ENCODE results near the gene ERCC5.

ERCC5 gene

DNA sequence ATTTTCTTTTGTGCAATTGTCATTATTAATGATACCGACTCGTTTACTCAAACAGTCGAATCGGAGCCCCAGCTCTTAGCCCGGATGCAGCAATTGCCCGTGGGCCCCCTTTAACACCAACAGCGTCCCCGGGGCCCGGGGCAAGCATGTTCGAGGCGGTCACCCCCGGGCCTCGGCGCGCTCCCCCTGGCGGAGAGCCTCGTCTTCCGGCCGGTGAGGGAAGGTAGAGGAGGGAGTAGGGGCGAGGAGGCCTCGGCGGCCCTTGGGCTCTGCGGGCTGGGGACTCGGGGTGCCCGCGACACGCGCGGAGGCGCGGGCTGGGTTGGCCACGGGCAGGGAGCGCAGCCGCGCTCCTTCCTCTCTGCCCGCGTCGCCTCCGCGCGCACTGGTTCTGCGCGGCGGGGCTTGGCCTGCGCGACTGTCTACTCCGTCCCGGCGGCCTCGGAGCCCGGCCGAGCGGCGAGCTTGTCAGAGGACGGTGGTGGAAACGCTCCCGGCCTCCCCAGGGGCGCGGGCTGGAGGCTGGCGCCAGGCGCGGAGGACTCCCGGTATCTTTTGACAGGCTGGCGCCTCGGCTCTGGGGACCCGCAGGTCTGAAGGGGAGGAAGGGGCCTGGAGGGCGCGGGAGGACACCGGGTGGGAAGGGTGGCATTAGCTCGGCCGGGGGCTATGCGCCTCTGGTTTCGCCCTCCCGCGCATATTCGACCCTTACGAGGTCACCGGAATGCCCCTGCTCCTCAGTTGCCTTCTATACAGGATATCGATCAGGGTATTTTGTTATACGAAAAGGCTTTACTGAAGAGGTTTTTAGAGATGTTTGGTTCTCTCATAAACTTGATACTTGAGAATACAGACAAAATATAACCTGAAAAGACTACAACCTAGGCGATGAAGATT is 45.4 kb upstream of the ERCC5 start:
- no peaks in the 10 kb centered on the region for H3K27me3 ChIP-seq (ENCODE audit: control insufficient read depth, low read length)
- peaks cover 42% of the 10 kb centered on the region for H3K79me2 ChIP-seq (ENCODE audit: control insufficient read depth, low read length)
- H3K9me2 ChIP-seq (replicated peaks; ENCODE audit: control insufficient read depth, low read length) = no peaks in the 10 kb centered on the region
- H3K9me3 ChIP-seq (ENCODE audit: control insufficient read depth, insufficient read depth, low read length) = no peaks in the 10 kb centered on the region
- H3K27ac ChIP-seq (ENCODE audit: low read depth, low read length) = no peak overlapping the region
- H3K4me3 ChIP-seq (ENCODE audit: low read length) = peak overlapping the region; percentile 95
- TF ChIP-seq EZH2phosphoT487 (IDR thresholded peaks at IDR 0.05; ENCODE audit: borderline replicate concordance, low read length) = no peak
- TF ChIP-seq, protein P1, sequence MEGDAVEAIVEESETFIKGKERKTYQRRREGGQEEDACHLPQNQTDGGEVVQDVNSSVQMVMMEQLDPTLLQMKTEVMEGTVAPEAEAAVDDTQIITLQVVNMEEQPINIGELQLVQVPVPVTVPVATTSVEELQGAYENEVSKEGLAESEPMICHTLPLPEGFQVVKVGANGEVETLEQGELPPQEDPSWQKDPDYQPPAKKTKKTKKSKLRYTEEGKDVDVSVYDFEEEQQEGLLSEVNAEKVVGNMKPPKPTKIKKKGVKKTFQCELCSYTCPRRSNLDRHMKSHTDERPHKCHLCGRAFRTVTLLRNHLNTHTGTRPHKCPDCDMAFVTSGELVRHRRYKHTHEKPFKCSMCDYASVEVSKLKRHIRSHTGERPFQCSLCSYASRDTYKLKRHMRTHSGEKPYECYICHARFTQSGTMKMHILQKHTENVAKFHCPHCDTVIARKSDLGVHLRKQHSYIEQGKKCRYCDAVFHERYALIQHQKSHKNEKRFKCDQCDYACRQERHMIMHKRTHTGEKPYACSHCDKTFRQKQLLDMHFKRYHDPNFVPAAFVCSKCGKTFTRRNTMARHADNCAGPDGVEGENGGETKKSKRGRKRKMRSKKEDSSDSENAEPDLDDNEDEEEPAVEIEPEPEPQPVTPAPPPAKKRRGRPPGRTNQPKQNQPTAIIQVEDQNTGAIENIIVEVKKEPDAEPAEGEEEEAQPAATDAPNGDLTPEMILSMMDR (IDR thresholded peaks at IDR 0.05; ENCODE audit: low read depth, low read length, poor library complexity, severe bottlenecking) = peak; percentile 73
- no peaks in the 10 kb centered on the region for H3K36me3 ChIP-seq (ENCODE audit: control insufficient read depth, low read length)
- peaks cover 7% of the 10 kb centered on the region for H3F3A ChIP-seq (ENCODE audit: control insufficient read depth, insufficient read depth)
- H3K4me1 ChIP-seq (ENCODE audit: control insufficient read depth, low read length) = peaks cover 30% of the 10 kb centered on the region
- H3K4me2 ChIP-seq (ENCODE audit: low read length) = peak overlapping the region; percentile 96
- no peaks in the 10 kb centered on the region for H4K20me1 ChIP-seq (ENCODE audit: control insufficient read depth, insufficient read depth, low read depth, low read length)

DNA sequence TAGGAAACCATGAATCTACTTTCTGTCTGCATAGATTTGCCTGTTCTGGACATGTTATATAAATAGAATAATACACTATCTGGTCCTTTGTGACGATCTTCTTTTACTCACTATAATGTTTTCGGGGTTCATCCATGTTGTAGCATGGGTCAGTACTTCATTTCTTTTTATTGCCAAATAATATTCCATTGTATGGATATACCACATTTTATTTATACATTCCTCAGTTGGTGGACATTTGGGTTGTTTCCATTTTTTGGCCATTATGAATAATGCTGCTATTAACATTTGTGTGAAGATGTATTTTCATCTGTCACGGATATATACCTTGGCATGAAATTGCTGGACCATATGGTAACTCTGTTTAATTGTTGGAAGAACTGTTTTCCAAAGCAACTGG is 40.2 kb upstream of the ERCC5 start:
- Histone ChIP-seq H3K79me2 (ENCODE audit: control insufficient read depth, low read length) (peaks cover 24% of the 10 kb centered on the region), H3K4me1 (ENCODE audit: control insufficient read depth, low read length) (peaks cover 14% of the 10 kb centered on the region), H3K27ac (ENCODE audit: low read depth, low read length) (no peak overlapping the region), H3K4me2 (ENCODE audit: low read length) (no peak overlapping the region), H3K9me2 (replicated peaks; ENCODE audit: control insufficient read depth, low read length) (no peaks in the 10 kb centered on the region), H4K20me1 (ENCODE audit: control insufficient read depth, insufficient read depth, low read depth, low read length) (no peaks in the 10 kb centered on the region), H3K4me3 (ENCODE audit: low read length) (no peak overlapping the region), H3K9me3 (ENCODE audit: control insufficient read depth, insufficient read depth, low read length) (no peaks in the 10 kb centered on the region), H3F3A (ENCODE audit: control insufficient read depth, insufficient read depth) (no peaks in the 10 kb centered on the region), H3K27me3 (ENCODE audit: control insufficient read depth, low read length) (no peaks in the 10 kb centered on the region), H3K36me3 (ENCODE audit: control insufficient read depth, low read length) (no peaks in the 10 kb centered on the region; the same call in none of the 2 replicates)
- TF ChIP-seq, protein P1 (IDR thresholded peaks at IDR 0.05; ENCODE audit: low read depth, low read length, poor library complexity, severe bottlenecking) = no peak
- TF ChIP-seq EZH2phosphoT487 (IDR thresholded peaks at IDR 0.05; ENCODE audit: borderline replicate concordance, low read length) = no peak

DNA sequence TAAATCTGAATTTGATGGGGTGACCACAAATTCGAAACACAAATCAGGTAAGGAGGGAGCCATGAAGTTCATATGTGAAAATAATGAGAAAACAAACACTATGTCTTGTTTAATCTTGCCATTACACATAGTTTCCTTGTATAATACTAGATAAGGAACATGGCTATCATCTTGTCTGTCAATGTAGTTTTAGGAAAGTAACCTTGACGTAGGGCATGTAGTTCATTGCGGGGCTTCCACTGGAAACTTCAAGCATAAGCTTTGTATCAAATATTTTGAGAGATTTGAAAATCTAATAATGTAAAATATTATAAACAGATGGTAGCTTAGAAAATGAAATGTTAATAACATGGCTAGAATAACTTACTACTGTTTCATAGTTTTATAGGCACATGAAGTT is 38.1 kb upstream of the ERCC5 start:
- Histone ChIP-seq H4K20me1 (ENCODE audit: control insufficient read depth, insufficient read depth, low read depth, low read length) (no peaks in the 10 kb centered on the region), H3K9me3 (ENCODE audit: control insufficient read depth, insufficient read depth, low read length) (no peaks in the 10 kb centered on the region), H3K36me3 (ENCODE audit: control insufficient read depth, low read length) (peaks cover 4% of the 10 kb centered on the region), H3K27ac (ENCODE audit: low read depth, low read length) (no peak overlapping the region), H3K4me3 (ENCODE audit: low read length) (no peak overlapping the region), H3K9me2 (replicated peaks; ENCODE audit: control insufficient read depth, low read length) (no peaks in the 10 kb centered on the region), H3F3A (ENCODE audit: control insufficient read depth, insufficient read depth) (no peaks in the 10 kb centered on the region), H3K4me1 (ENCODE audit: control insufficient read depth, low read length) (peaks cover 7% of the 10 kb centered on the region), H3K27me3 (ENCODE audit: control insufficient read depth, low read length) (no peaks in the 10 kb centered on the region), H3K79me2 (ENCODE audit: control insufficient read depth, low read length) (peaks cover 17% of the 10 kb centered on the region), H3K4me2 (ENCODE audit: low read length) (no peak overlapping the region)
- TF ChIP-seq, protein P1 (IDR thresholded peaks at IDR 0.05; ENCODE audit: low read depth, low read length, poor library complexity, severe bottlenecking) = no peak
- TF ChIP-seq EZH2phosphoT487 (IDR thresholded peaks at IDR 0.05; ENCODE audit: borderline replicate concordance, low read length) = no peak

Measured in DOHH2 (cell line).